Activated CD4-positive, alpha-beta memory T cell treated with anti-CD3 and anti-CD28 coated beads, Interleukin-2, amount 10 ng/mL, durations not matched to agents 7 days and 5 days (primary cell): ENCODE data around the gene SQSTM1. TPM values are rescaled to one million over a fixed set of nuclear protein-coding genes. Genes with fewer than 3 reads are reported as not detected.
"Not testable (repeated sequence)": the region's sequence is repeated elsewhere in the genome, so short reads cannot be mapped to it uniquely, and the experiment has no call there.

Experiments
- CTCF ChIA-PET: fragments of 350-600 bp; sonication (Branson Sonifier 250); formaldehyde crosslinking; loops from one replicate; lab custom pipeline; 2021; ENCODE audit warnings: antibody characterized with exemption, inconsistent platforms; lab: Charles Lee
- POLR2A ChIA-PET: fragments of 350-600 bp; sonication (Branson Sonifier 250); formaldehyde crosslinking; loops from one replicate; lab custom pipeline; 2021; ENCODE audit warnings: antibody characterized with exemption; lab: Charles Lee
- DNase-seq: peaks from one replicate; pipeline ENCODE4 v3.0.0-alpha.2; 2020
- H3K27ac Mint-ChIP-seq: one replicate; pipeline ENCODE4 v1.8.0; 2021; ENCODE audit warnings: mild to moderate bottlenecking, mixed read lengths
- H3K27me3 Mint-ChIP-seq: one replicate; pipeline ENCODE4 v1.8.0; 2021; ENCODE audit warnings: mixed read lengths
- H3K36me3 Mint-ChIP-seq: one replicate; pipeline ENCODE4 v1.8.0; 2021; ENCODE audit warnings: low read depth, mixed read lengths
- H3K4me1 Mint-ChIP-seq: one replicate; pipeline ENCODE4 v1.8.0; 2021; ENCODE audit warnings: mixed read lengths
- H3K4me3 Mint-ChIP-seq: one replicate; pipeline ENCODE4 v1.8.0; 2021; ENCODE audit warnings: mild to moderate bottlenecking, mixed read lengths
- H3K9me3 Mint-ChIP-seq: one replicate; pipeline ENCODE4 v1.8.0; 2021; ENCODE audit warnings: mixed read lengths
- total RNA-seq, 2 experiments: library from RNA; stranded (reverse); gene quantifications; one replicate each; pipeline ENCODE4 v1.2.3, GENCODE V29; 2021

The SQSTM1 gene
- total RNA-seq, 2 experiments from 2014 or later = 178 to 183 TPM

DNA sequence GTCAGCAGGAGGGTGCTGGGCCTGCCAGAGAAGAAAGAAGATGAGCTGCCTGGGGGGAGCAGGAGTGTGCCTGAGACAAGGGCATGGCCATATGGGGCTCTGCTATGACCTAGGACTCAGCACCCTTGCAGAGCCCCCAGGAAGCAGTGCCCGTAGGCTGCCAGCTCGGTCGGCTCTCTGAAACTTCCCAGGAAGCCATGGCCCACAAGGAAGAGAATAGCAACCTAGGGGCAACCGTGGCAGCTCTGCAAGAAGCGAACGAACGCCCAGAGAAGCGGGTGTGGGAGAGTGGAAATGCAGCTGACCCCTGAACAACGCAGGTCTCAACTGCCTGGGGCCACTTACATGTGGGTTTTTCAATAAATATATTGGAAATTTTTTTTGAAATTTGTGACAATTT, 37.6 kb upstream of the SQSTM1 start:
- CTCF ChIA-PET = interaction anchor here (0.5 to 1.2 kb wide), 3 partner anchors 18 to 115 kb away, joined by 3 to 5 read pairs (median 3); no protein-coding TSS in a partner anchor
- H3K9me3 Mint-ChIP-seq = no peaks in the 10 kb centered on the region
- POLR2A ChIA-PET = interaction anchor here (1.6 kb wide), 1 partner anchor 13 kb away, joined by 4 read pairs; no protein-coding TSS in a partner anchor
- H3K27me3 Mint-ChIP-seq = no peaks in the 10 kb centered on the region
- DNase-seq = no peak
- H3K4me3 Mint-ChIP-seq = no peak overlapping the region
- H3K36me3 Mint-ChIP-seq = peaks cover 4% of the 10 kb centered on the region
- H3K4me1 Mint-ChIP-seq = no peaks in the 10 kb centered on the region
- H3K27ac Mint-ChIP-seq = no peak overlapping the region

DNA sequence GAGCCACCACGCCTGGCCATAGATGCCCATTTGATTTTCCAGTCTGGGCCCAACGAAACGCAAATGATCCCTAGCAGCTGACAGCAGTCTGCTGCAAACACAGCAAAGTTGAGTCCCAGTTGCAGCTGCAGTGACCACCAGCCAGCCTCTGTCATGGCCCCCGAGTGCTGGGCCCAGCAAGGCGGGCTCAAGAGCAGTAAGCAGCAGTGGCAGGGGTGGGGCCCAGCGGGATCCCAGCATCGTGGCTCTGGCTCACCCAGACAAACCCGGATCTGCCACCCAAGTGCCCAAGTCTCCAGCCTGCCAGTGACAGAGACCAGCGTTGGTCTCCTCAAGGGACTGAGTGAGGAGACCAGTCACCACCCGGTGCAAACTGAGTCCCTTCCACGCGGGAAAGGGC, 33.8 kb upstream of the SQSTM1 start:
- no peak for DNase-seq
- Mint-ChIP-seq H3K27ac (no peak overlapping the region), H3K4me1 (no peaks in the 10 kb centered on the region), H3K27me3 (no peaks in the 10 kb centered on the region), H3K4me3 (no peak overlapping the region), H3K9me3 (no peaks in the 10 kb centered on the region), H3K36me3 (no peaks in the 10 kb centered on the region)
- CTCF ChIA-PET = no interaction called here
- POLR2A ChIA-PET = interaction anchor here (1.4 kb wide), 1 partner anchor 8 kb away, joined by 3 read pairs; no protein-coding TSS in a partner anchor

DNA sequence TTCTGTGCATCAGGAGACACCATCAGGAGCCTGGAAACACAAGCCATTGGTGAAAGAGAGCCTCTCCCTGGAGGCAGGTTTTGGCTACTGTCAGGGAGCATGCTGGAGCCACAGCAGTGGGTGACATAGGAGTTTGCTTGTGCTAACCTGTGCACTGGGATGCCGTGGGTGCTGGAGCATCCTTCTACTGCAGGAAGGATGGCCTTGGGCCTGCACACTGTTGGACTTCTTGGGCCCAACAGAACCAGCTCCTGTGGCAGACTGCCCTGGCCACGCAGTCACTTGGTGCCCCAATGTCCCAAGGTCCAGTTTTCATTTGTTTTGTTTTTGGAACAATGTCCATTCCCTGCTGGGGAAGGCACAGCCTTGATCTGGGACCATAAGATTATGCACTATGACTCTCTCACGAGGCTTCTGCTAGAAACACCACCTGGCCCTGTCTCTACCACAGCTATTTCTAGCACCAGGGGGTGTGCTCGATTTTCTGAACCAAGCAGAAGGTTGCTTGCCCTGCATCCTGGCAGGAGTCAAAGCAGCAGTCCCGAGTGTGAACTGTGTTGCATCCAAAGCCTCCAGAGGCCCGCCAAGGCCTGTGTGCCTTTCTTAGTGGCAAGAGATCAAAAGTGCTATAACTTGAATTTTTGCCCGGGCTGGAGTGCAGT, 32.4 kb upstream of the SQSTM1 start:
- ChIA-PET CTCF (interaction anchor here (1.1 kb wide), 1 partner anchor 25 kb away, joined by 3 read pairs; no protein-coding TSS in a partner anchor), POLR2A (interaction anchor here (1.4 kb wide), 1 partner anchor 11 kb away, joined by 4 read pairs; no protein-coding TSS in a partner anchor)
- DNase-seq = no peak
- H3K27me3 Mint-ChIP-seq = no peaks in the 10 kb centered on the region
- H3K27ac Mint-ChIP-seq = no peak overlapping the region
- no peak overlapping the region for H3K4me3 Mint-ChIP-seq
- H3K4me1 Mint-ChIP-seq = peaks cover 6% of the 10 kb centered on the region
- H3K36me3 Mint-ChIP-seq = no peaks in the 10 kb centered on the region
- H3K9me3 Mint-ChIP-seq = no peaks in the 10 kb centered on the region

DNA sequence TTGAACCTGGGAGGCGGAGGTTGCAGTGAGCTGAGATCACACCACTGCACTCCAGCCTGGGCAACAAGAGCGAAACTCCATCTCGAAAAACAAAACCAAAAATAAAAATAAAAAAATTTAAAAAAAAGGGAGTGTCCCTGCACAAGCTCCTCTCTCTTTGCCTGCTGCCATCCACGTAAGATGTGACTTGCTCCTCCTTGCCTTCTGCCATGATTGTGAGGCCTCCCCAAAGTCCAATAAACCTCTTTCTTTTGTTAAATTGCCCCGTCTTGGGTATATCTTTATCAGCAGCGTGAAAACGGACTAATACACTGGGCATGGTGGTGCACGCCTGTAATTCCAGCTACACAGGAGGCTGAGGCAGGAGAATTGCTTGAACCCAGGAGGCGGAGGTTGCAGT, 31.4 kb upstream of the SQSTM1 start:
- ChIA-PET POLR2A (interaction anchor here (1.4 kb wide), 1 partner anchor 12 kb away, joined by 4 read pairs; no protein-coding TSS in a partner anchor), CTCF (interaction anchor here (1.1 kb wide), 1 partner anchor 26 kb away, joined by 3 read pairs; no protein-coding TSS in a partner anchor)
- not testable (repeated sequence) for DNase-seq, H3K27me3 Mint-ChIP-seq, H3K9me3 Mint-ChIP-seq, H3K4me3 Mint-ChIP-seq, H3K36me3 Mint-ChIP-seq, H3K27ac Mint-ChIP-seq
- H3K4me1 Mint-ChIP-seq = peaks cover 16% of the 10 kb centered on the region

DNA sequence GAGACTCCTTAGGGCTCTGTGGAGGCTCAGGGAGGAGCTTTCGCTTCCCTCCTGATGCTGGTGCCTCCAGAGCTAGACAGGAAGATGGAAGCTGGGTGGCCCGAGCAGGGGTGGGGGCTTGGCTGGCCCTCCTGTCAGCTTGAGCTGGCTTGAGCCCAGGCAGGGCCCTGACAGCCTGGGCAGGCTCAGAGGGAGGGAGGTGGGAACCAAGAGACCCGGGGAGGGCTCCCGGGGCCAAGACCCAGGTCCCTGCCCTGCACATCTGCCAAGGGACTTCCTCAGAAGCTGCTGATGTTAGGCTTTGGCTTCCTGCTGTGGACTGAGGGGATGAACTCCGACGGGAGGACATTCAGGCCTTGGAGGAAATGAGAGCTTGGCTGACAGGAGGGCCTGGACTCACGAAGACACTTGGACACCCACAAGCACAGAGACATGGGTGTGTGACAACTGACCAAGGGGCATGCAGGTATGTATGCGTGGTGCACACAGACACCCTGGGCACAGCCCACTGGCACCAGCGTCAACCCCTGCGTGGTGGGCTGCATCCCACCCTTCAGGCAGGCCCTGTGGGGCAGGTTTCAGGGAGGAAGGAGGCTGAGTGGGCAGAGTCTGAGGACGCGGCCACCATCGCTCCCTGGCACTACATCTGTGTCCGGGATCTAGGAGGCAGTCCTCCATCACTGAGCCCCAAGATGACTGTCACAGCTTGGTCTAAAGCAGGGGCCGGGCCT, 28.7 kb upstream of the SQSTM1 start:
- Mint-ChIP-seq H3K9me3 (no peaks in the 10 kb centered on the region), H3K4me3 (no peak overlapping the region), H3K4me1 (peaks cover 26% of the 10 kb centered on the region), H3K36me3 (peaks cover 4% of the 10 kb centered on the region), H3K27me3 (no peaks in the 10 kb centered on the region), H3K27ac (no peak overlapping the region)
- ChIA-PET CTCF (interaction anchor here (0.6 to 3.2 kb wide), 4 partner anchors 10 to 1686 kb away, joined by 3 to 14 read pairs (median 3); no protein-coding TSS in a partner anchor), POLR2A (interaction anchor here (1.0 kb wide), 1 partner anchor 167 kb away, joined by 3 read pairs; no protein-coding TSS in a partner anchor)
- no peak for DNase-seq

DNA sequence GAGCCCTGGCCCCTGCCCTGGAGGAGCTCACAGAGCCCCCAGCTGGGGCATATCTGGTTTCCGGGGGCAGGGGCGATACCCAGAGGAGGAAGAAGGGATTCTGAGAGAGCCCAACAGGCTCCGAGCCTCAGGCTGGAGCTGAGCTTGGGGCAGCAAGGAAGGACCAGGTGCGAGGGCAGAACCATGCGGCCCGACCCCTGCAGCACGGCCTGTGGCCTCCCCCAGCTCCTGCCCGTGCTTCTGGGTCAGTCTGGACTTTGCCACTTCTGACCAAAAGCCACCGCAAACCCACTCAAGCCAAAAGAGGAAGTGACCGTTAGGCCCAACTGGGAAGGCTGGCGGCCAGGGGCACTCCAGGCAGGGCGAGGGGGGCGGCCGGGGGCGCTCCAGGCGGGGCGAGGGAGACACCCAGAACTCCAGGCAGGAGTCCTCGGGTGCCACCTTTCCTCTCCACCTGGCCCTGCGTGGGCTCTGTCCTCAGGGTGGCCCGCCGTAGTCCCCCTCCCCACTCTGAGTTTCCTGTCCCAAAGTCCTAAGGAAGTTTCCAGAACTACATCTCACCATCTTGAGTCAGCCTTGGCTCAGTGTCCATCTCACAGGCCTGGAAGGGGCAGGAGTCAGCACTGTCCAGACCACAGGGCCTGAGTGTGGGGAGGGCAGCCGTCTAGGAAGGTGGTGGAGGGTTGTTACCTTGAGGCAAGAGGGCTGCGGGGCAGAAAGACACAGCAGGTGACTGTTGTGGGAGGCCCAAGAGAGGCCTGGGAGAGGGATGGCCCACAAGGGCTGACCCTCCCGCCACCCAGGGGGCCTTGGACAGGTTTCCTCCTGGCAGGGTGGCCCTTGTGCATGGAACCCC, 27.9 kb upstream of the SQSTM1 start:
- Mint-ChIP-seq H3K4me3 (no peak overlapping the region), H3K4me1 (peaks cover 26% of the 10 kb centered on the region), H3K27ac (no peak overlapping the region), H3K27me3 (no peaks in the 10 kb centered on the region), H3K9me3 (no peaks in the 10 kb centered on the region), H3K36me3 (peaks cover 10% of the 10 kb centered on the region)
- DNase-seq = no peak
- ChIA-PET POLR2A (interaction anchor here (1.0 to 5.8 kb wide), 5 partner anchors 14 to 169 kb away, joined by 3 to 37 read pairs (median 7); partner anchors contain the start of genes HNRNPH1 and MGAT4B), CTCF (interaction anchor here (0.6 to 3.2 kb wide), 4 partner anchors 9 to 1687 kb away, joined by 3 to 14 read pairs (median 4); no protein-coding TSS in a partner anchor)

DNA sequence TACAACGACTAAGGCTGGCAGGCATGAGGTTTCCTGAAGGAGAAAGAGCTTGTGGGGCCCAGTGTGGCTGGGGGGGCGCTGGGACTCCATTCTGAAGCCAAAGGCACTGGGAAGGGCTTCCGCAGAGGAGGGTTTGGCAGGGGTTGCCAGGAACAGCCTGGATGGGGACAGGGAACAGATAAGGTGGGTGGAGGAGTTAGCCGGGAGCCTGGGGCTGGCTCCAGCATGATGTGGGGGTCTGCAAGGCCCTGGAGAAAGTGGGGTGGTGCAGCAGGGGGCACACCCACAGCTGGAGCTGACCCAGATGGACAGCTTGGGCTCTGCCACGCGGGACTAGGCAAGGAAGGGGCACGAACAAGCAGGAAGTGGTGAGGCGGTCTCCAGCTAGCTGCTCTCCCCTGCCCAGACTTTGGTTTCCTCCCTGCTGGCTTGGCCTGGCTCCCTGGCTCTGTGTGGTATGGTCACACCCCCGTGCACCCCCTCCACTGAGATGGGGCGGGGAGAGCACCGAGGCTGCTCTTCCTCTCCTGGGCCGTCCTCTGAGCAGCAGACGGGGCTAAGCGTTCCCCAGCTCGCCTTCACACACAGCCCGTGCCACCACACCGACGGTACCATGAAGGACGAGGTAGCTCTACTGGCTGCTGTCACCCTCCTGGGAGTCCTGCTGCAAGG, 27.1 kb upstream of the SQSTM1 start, which contains the start of gene LTC4S:
Gene LTC4S, plus strand, starts transcription at position 519 of the 672 bp plus-strand sequence. Its CDS starts 95 bp downstream, at position 614.
- Mint-ChIP-seq H3K27me3 (no peaks in the 10 kb centered on the region), H3K4me3 (peak within 1 kb of the TSS; percentile 59), H3K4me1 (peaks cover 26% of the 10 kb centered on the region), H3K36me3 (peaks cover 10% of the 10 kb centered on the region), H3K9me3 (no peaks in the 10 kb centered on the region), H3K27ac (no peak within 1 kb of the TSS)
- peak; percentile 68 for DNase-seq
- ChIA-PET POLR2A (interaction anchor here (1.1 to 5.8 kb wide), 5 partner anchors 13 to 170 kb away, joined by 3 to 37 read pairs (median 7); partner anchors contain the start of genes HNRNPH1 and MGAT4B), CTCF (interaction anchor here (1.5 to 3.2 kb wide), 2 partner anchors 8 to 31 kb away, joined by 4 to 14 read pairs; no protein-coding TSS in a partner anchor)

DNA sequence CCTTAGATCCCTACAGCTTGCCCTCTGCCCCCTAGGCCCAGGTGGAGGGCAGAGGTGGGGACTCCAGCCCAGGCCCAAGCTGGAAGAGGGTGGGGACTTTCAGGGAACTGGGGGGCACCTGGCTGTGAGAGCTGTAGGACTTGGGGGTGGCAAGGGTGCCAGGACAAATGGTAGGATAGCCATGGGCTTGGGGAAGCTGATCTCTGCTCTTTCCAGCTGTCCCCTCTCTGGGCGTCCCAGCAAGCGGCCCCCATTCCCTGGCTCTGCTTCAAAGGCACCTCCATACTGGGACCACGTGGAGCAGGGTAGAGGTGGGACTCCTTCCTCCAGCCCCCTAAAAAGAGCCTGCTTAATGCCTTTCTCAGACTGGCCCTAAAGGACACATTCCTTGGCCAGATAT, 26.5 kb upstream of the SQSTM1 start:
- ChIA-PET CTCF (interaction anchor here (1.2 to 3.2 kb wide), 3 partner anchors 8 to 32 kb away, joined by 3 to 14 read pairs (median 4); no protein-coding TSS in a partner anchor), POLR2A (interaction anchor here (0.8 to 5.8 kb wide), 6 partner anchors 12 to 170 kb away, joined by 3 to 37 read pairs (median 6); partner anchors contain the start of genes CANX, HNRNPH1 and MGAT4B)
- Mint-ChIP-seq H3K36me3 (peaks cover 10% of the 10 kb centered on the region), H3K27ac (no peak overlapping the region), H3K9me3 (no peaks in the 10 kb centered on the region), H3K4me1 (peaks cover 26% of the 10 kb centered on the region), H3K4me3 (peak overlapping the region; percentile 39), H3K27me3 (no peaks in the 10 kb centered on the region)
- DNase-seq = no peak

DNA sequence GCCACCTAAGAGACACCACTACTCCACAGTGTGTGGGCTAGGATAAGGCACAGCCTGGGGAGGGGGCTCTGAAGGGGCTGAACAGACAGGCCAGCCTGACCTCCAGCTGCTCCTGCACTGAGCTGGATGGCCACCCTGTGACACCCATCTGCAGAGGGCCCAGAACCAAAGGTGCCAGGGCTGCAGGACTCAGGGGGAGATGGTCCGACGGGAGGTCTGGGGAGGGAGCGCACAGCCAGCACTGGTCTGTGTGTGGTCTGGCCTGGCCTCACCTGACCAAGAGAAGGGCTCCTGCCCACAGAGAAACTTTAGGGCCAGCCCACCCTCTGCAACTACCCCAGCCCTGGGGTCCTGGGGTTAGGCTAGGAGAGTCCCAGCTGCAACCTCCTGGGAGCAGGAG, 26.1 kb upstream of the SQSTM1 start:
- Mint-ChIP-seq H3K36me3 (peaks cover 14% of the 10 kb centered on the region), H3K4me3 (peak overlapping the region; percentile 59), H3K27ac (no peak overlapping the region), H3K27me3 (no peaks in the 10 kb centered on the region), H3K9me3 (no peaks in the 10 kb centered on the region), H3K4me1 (peaks cover 26% of the 10 kb centered on the region)
- POLR2A ChIA-PET = interaction anchor here (0.8 to 5.8 kb wide), 9 partner anchors 8 to 171 kb away, joined by 3 to 37 read pairs (median 4); partner anchors contain the start of genes CANX, HNRNPH1 and MGAT4B
- CTCF ChIA-PET = interaction anchor here (1.2 to 3.2 kb wide), 3 partner anchors 11 to 32 kb away, joined by 3 to 14 read pairs (median 5); no protein-coding TSS in a partner anchor
- no peak for DNase-seq

DNA sequence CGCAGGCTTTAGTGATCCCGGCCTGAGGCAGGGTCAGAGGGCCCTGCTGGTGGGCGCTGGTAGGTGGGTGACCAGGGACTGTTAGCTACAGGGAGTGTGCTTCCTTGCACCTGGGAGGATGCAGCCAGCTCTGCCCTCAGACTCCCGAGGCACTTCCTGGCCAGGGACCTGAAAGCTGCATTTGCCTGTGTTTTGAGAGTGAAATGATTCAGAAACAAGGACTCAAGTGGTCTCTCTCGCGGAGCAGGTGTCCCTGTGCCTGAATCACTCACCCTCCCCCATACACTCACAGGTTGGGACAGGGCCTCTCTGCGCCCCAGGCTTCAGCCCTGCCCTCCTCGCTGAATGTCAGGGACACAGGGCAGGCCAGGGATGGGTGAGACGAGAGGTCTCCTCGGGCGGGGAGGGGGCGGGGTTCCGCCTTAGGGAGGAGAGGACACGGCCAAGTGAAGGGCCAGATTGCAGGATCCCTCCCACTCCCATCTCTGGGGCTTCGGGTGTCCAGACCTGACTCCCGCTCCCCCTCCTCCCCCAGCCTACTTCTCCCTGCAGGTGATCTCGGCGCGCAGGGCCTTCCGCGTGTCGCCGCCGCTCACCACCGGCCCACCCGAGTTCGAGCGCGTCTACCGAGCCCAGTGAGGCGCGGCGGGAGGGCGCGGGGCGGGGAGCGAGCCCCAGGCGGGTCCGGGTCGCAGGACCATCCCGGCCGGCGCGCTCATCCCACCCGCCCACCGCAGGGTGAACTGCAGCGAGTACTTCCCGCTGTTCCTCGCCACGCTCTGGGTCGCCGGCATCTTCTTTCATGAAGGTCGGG, 25.4 kb upstream of the SQSTM1 start:
- Mint-ChIP-seq H3K9me3 (no peaks in the 10 kb centered on the region), H3K4me1 (peaks cover 26% of the 10 kb centered on the region), H3K27ac (no peak overlapping the region), H3K36me3 (peaks cover 18% of the 10 kb centered on the region), H3K4me3 (peak overlapping the region; percentile 59), H3K27me3 (no peaks in the 10 kb centered on the region)
- POLR2A ChIA-PET = interaction anchor here (0.8 to 5.8 kb wide), 9 partner anchors 9 to 171 kb away, joined by 3 to 37 read pairs (median 4); partner anchors contain the start of genes CANX, MGAT4B and SQSTM1
- CTCF ChIA-PET = interaction anchor here (0.5 to 3.2 kb wide), 8 partner anchors 11 to 135 kb away, joined by 3 to 14 read pairs (median 4); no protein-coding TSS in a partner anchor
- DNase-seq = no peak
